Activated CD4-positive, CD25-positive, alpha-beta regulatory T cell (primary cell): ENCODE measurements around the gene CDH4.

Experiments
- DNase-seq, 4 experiments: peaks; one replicate each; lab custom pipeline; 2025; lab: John Stamatoyannopoulos, UW

CDH4 gene

GRCh38 chr20:61301711-61302525, 49.9 kb downstream of the CDH4 start:
- DNase-seq: no peak

- DNase-seq: no peak
These were observed 51.2 kb downstream of the CDH4 start for GRCh38 chr20:61303217-61303616.

DNA sequence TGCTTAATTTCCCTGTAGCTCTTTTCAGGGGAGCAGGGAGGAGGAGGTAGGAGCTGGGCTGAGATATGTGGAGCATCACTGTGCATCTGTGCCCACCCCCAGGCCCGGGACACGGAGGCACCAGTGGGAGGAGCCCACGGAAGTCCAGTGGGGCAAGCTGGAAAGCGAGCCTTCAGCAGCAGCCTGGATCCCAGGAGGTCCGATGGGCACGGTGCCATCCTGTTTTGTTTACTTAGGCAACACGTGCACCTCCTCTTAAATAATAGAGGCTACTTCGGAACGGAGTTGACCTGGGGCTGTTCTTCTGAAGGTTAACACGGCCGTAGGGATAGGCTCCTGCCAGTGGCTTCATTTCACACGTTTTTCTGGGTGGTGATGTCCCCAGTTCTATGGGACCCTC, 51.6 kb downstream of the CDH4 start:
- DNase-seq: no peak

DNA sequence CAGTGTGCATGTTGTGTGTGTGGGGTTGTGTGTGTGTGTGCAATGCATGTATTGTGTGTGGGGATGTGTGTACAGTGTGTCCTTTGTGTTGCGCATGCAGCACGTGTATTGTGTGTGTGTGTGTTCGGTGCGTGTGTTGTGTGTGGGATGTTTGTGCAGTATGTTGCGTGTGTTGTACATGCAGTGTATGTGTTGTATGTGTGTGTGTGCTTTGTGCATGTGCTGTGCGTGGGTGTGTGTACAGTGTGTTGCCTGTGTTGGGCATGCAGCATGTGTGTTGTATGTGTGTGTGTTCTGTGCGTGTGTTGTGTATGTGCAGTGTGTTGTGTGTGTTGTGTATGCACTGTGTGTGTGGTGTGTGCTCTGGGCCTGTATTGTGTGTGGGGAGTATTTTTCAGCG, 52.7 kb downstream of the CDH4 start:
- DNase-seq: no peak

- no peak for DNase-seq
These were observed 54.9 kb downstream of the CDH4 start for GRCh38 chr20:61306937-61307475.

DNA sequence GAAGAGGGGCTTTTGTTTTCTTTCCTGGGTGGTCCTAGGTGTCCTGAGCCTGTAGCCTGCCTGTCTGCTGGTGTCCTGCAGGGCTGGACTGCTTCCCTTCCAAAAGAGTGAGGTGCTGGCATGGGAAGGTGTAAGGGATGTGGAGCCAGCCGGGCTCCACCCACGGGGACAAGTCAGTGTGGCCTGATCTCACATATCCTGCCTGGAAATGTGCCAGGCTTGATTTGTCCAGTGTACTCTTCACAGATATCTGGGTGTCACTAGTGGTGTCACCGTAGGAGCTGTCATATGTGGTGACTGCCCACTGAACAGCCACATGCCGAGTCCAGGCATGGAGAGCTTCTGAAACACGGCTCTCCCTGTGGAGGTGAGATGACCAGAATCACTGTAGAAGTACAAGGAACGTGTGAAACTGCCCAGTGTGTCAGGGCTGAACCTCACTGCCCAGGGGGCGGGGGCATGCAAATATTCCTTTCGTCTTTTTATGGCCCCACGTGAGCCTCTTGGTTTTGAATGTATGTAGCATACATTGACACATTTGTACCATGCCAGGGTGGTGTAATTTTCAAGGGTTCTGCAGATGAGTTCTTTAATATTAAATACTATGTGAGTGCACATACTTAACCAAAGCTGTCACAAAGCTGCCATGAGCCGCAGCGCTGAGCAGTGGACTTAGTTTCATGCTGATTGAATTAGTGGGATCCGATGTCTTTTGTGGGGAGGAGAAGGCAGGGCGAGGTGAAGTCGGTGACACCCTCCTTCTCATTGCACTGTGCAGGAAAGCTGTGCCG, 55.8 kb downstream of the CDH4 start:
- no peak for DNase-seq

DNA sequence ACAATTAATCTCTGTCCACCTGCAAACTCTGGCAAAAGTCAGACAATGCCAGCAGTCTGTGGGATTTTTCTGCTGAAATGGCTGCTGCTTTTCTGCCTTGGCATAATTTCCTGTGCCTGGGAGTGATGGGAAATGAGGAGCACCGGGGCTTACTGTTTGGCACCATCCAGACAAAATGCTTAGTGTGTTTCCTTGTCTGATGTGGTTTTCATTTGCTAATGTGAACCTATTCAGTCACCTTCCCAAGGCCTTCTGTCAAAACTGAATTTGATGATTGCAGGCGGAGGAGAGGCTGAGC, 56.4 kb downstream of the CDH4 start:
- no peak for DNase-seq

- no peak for DNase-seq
These were observed 58.9 kb downstream of the CDH4 start for GRCh38 chr20:61310954-61311353.

DNA sequence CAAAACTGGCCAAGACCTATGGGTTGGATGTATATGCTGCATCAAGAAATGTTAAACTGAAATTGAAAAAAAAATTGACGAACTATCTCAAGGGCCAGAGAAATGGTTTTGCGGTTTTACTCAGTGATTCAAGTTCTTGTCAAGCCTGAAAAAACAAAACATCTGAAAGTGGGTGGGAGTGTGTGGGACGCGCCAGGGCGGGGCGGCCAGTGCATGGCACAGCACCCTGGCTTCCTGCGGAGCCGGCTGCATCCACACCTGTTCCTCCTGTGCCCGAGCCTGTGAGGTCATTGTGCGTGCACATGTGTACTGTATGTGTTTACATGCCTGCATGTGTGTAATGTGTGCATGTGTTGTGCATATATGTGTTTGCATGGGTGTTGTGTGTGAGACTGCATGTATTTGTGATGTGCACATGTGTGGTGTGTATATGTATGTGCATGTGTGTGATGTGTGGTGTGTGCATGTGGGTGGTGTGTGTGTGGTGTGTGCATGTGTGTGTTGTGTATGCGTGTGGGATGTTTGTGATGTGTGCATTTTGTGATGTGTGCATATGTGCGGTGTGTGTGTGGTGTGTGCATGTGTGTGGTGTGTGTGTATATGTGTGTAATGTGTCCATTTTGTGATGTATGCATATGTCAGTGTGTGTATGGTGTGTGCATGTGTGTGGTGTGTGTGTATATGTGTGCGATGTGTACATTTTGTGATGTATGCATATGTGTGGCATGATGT, 59.8 kb downstream of the CDH4 start:
- no peak for DNase-seq

DNA sequence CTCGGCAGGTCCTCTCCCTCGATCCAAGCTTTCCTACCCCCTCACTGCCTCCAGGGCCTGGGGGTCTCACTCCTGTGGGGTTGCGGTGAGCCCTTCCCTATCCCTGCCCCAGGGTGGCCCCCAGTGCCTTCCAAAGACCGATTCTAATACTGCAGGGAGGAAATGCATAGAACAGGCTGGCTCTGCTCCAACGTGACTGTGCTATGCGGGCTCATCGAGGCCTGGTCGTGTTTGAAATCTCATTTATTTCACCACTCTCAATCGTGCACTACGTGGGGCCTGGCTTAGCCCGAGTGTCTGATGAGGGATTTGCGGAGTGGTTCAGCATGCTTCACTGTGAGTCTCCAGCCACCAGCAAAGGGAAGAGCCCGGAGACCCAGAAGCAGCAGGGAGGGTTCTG, 60.9 kb downstream of the CDH4 start:
- DNase-seq: no peak

GRCh38 chr20:61313396-61313795, 61.3 kb downstream of the CDH4 start:
- DNase-seq: no peak

DNA sequence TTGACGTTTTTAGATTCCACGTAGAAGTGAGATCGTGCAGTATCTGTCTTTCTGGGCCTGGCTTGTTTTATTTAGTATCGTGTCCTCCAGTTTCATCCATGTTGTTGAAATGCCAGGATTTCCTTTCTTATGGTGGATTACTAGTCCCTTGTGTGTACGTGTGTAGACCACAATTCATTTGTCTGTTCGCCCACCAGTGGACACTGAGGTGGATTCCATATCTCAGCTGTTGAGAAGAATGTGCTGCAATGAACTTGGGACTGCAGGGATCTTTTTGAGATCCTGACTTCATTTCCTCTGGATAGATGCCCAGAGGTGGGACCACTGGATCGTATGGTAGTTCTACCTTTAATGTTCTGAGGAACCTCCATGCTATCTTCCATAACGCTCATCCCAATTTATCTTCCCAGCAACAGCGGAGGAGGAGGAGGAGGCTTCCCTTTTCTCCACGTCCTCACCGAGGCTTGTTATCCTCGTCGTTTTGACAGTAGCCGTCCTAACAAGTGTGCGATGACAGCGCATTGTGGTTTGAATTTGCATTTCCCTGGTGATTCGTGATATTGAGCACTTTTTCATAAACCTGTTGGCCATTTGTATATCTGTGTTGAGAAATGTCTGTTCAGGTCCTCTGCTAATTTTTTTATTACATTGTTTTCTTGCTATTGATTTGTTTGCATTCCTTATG, 62.4 kb downstream of the CDH4 start:
- DNase-seq: no peak

GRCh38 chr20:61315319-61315718, 63.3 kb downstream of the CDH4 start:
- no peak for DNase-seq

DNA sequence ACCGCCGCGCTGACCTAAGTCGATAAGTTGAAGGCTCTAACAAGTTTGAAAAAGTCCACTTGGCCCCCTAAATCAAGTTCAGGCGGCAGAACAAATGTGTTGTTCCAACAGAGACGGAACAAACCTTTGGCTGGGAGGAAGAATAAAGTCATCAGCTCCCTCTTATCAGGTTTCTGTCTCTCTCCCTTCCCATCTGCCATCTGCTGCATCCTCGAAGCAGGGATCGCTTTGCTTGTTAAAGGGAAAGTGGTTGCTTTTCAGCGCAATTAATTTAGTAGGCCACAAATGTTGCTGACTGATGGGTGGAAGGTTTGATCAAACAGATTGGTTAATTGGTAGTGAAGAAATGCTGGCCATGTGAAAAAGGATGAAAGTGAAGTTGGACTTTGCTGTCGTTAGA, 64.3 kb downstream of the CDH4 start:
- no peak for DNase-seq

- no peak for DNase-seq
These were observed 66.0 kb downstream of the CDH4 start for GRCh38 chr20:61317966-61318530.

DNA sequence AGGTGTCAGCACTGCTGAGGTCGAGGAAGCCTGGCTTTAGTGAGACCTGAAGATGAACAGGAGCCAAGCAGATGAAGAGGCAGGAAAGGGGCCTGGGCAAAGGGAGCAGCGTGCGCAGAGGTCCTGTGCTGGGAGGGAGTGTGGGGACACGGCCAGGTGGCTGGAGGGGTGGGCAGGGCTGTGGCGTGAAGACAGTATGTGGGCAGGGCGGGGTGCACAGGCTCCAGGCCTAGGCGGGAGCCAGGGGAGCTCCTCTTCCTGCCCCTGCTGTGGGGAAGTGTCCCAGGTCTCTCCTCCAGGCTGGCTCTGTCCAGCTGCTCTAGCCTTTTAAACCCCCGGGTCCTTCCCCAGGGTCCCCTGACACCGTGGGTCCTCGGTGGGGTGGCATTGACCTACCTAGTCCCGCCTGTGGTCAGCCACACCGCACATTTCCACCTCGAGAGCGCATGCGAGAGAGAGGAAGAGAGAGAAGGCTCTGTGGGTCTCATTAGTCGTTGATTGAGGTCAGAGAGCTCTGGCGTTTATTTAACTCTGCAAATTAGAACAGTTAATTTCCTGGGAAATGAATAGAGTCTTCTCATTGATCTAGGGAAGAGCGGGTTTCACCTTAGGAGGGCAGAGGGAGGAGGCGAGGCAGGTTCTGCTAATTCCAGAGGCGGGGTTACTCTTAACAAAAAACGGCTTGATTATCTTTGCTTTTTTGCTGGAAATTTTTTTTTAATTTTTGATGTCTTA, 68.8 kb downstream of the CDH4 start:
- no peak for DNase-seq

GRCh38 chr20:61321481-61321880, 69.4 kb downstream of the CDH4 start:
- no peak for DNase-seq

DNA sequence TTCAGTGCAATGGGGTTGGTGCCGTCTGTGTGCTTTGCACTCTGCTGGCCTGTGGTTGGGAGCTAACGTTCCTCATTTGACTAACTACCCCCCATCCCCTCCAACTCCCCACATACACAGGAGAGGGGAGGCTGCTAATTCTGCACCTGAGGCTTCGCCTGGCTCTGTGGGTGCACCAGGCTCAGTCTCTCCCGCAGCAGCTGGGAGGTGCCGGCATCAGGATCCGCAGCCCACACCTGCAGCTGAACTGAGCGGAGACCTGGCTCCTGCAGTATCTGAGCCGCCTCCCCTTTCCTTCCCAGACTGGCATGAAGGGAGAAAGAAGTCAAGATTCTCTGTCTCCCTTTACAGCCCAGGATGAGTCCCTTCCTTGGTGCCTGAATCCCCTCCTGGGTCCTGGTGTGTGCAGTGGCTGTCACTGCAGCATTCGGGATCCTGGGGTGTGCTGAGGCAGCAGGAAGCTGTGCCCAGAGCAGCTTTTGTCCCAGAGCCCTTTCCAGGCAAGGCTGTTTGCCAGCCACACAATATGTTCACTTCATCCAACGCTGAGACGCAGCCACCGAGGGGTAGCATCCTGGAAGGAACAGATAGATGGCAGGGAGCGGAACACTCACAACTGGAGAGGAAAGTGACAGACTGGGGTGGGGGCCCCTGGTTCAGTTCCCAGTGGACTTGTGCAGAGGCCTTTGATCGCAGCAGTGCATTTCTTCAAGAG, 70.2 kb downstream of the CDH4 start:
- DNase-seq: no peak

- DNase-seq: no peak
These were observed 72.8 kb downstream of the CDH4 start for GRCh38 chr20:61324906-61325305.

GRCh38 chr20:61325718-61326117, 73.7 kb downstream of the CDH4 start:
- DNase-seq: no peak
